Glomerular visceral epithelial cell (primary cell): Measurements from ENCODE around the gene TM9SF4.

Experiments used
- DNase-seq: peaks from one replicate; pipeline ENCODE4 v3.0.0-alpha.2; 2016; ENCODE audit errors: extremely low spot score

TM9SF4 gene

GRCh38 chr20:32109392-32110172 is at the start of gene TM9SF4:
TM9SF4 (plus strand) TSS chr20:32109714; CDS start chr20:32109741, 27 bp downstream.
- peak; percentile 96 for DNase-seq

- no peak for DNase-seq
These were observed 46.7 kb upstream of the TM9SF4 start for GRCh38 chr20:32062776-32063170.

GRCh38 chr20:32063695-32064094 is 45.8 kb upstream of the TM9SF4 start:
- no peak for DNase-seq

- no peak for DNase-seq
These were observed 44.8 kb upstream of the TM9SF4 start for GRCh38 chr20:32064667-32065066.

- DNase-seq = peak; percentile 73
These were observed 42.2 kb upstream of the TM9SF4 start for GRCh38 chr20:32067234-32067821.

GRCh38 chr20:32068174-32068573 is 41.3 kb upstream of the TM9SF4 start:
- no peak for DNase-seq

- DNase-seq = no peak
These were observed 39.8 kb upstream of the TM9SF4 start for GRCh38 chr20:32069711-32070110.

GRCh38 chr20:32070282-32070681 is 39.2 kb upstream of the TM9SF4 start:
- no peak for DNase-seq

GRCh38 chr20:32070690-32071213 is 38.8 kb upstream of the TM9SF4 start:
- no peak for DNase-seq

GRCh38 chr20:32071395-32072167 is 37.9 kb upstream of the TM9SF4 start:
- no peak for DNase-seq

GRCh38 chr20:32072168-32072750 is 37.3 kb upstream of the TM9SF4 start:
- DNase-seq = no peak

GRCh38 chr20:32075534-32075933 is 34.0 kb upstream of the TM9SF4 start:
- no peak for DNase-seq

GRCh38 chr20:32077190-32077589 is 32.3 kb upstream of the TM9SF4 start:
- DNase-seq = no peak

- DNase-seq = no peak
These were observed 31.2 kb upstream of the TM9SF4 start for GRCh38 chr20:32078322-32078721.

- DNase-seq = no peak
These were observed 30.7 kb upstream of the TM9SF4 start for GRCh38 chr20:32078791-32079190.

- DNase-seq = no peak
These were observed 29.8 kb upstream of the TM9SF4 start for GRCh38 chr20:32079655-32080109.

GRCh38 chr20:32080783-32081182 is 28.7 kb upstream of the TM9SF4 start:
- DNase-seq = no peak

- no peak for DNase-seq
These were observed 26.0 kb upstream of the TM9SF4 start for GRCh38 chr20:32083469-32083868.

- no peak for DNase-seq
These were observed 22.4 kb upstream of the TM9SF4 start for GRCh38 chr20:32087070-32087469.

- no peak for DNase-seq
These were observed 20.8 kb upstream of the TM9SF4 start for GRCh38 chr20:32088759-32089158.

- DNase-seq = no peak
These were observed 19.7 kb upstream of the TM9SF4 start for GRCh38 chr20:32089637-32090362.
